GM18861 (cell line): Measurements from ENCODE around the gene CELF4.

Experiments
- ATAC-seq: cut with Tn5 transposase; IDR thresholded peaks from one replicate; pipeline ENCODE4 v1.9.1; 2021; ENCODE audit not compliant: unreplicated experiment

The CELF4 gene

GRCh38 chr18:37330173-37330572, 235.4 kb downstream of the CELF4 start:
- ATAC-seq = no peak

- ATAC-seq = no peak
Measured at GRCh38 chr18:37328946-37329719, 236.5 kb downstream of the CELF4 start.

GRCh38 chr18:37327063-37327577, 238.5 kb downstream of the CELF4 start:
- no peak for ATAC-seq

GRCh38 chr18:37322492-37323035, 243.0 kb downstream of the CELF4 start:
- peak; percentile 72 for ATAC-seq

- no peak for ATAC-seq
Measured at GRCh38 chr18:37321582-37322491, 243.8 kb downstream of the CELF4 start.

- no peak for ATAC-seq
Measured at GRCh38 chr18:37320317-37320716, 245.3 kb downstream of the CELF4 start.

- no peak for ATAC-seq
Measured at GRCh38 chr18:37318360-37319355, 246.9 kb downstream of the CELF4 start.

GRCh38 chr18:37317486-37317885, 248.1 kb downstream of the CELF4 start:
- ATAC-seq = no peak

GRCh38 chr18:37316468-37316867, 249.1 kb downstream of the CELF4 start:
- no peak for ATAC-seq

- ATAC-seq = no peak
Measured at GRCh38 chr18:37315935-37316334, 249.7 kb downstream of the CELF4 start.

- ATAC-seq = no peak
Measured at GRCh38 chr18:37314534-37314933, 251.1 kb downstream of the CELF4 start.

GRCh38 chr18:37313624-37314023, 252.0 kb downstream of the CELF4 start:
- no peak for ATAC-seq

GRCh38 chr18:37309861-37310260, 255.7 kb downstream of the CELF4 start:
- no peak for ATAC-seq

GRCh38 chr18:37309059-37309458, 256.5 kb downstream of the CELF4 start:
- no peak for ATAC-seq

GRCh38 chr18:37307181-37307580, 258.4 kb downstream of the CELF4 start:
- no peak for ATAC-seq

- ATAC-seq = no peak
Measured at GRCh38 chr18:37306432-37306831, 259.2 kb downstream of the CELF4 start.

- no peak for ATAC-seq
Measured at GRCh38 chr18:37305066-37305465, 260.5 kb downstream of the CELF4 start.

- ATAC-seq = no peak
Measured at GRCh38 chr18:37304012-37304680, 261.5 kb downstream of the CELF4 start.

GRCh38 chr18:37303009-37303408, 262.6 kb downstream of the CELF4 start:
- ATAC-seq = no peak

GRCh38 chr18:37302519-37302918, 263.1 kb downstream of the CELF4 start:
- ATAC-seq = no peak
